ENCODE measurements around the gene CNTN5. TPM values are rescaled to one million over a fixed set of nuclear protein-coding genes. Genes with fewer than 3 reads are reported as not detected.

CNTN5 gene
- total and polyA plus RNA-seq, 7 donors = under 0.01 to 0.46 TPM; not detected in 5

DNA sequence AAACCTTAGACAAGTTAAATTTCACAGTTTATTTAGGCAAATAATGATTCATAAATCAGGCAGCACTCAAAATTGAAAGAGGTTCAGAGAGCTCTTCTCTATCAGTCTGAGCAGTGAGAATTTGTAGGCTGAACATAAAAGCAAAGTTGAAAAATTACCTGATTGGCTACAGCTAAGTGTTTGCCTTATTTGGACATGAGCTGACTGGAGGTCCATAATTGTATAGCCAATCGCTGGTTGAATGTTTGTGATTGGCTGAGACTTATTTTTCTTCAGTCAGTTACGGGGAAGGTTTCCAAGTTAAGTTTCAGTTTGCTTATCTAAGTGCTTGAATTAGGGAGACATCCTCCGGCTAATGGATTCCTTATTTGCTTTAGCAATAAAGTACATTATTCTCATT is 527.5 kb downstream of the CNTN5 start:
- no peak overlapping the region for H3K27ac ChIP-seq
- H3K4me3 ChIP-seq = no peak overlapping the region
- 84 to 85% (median 84%) methylated on average over 3 of the region's 3 CpGs for WGBS, 3 donors
- H3K4me1 ChIP-seq = no peaks in the 10 kb centered on the region
- intact Hi-C loops (cut with DNase I) = no loop called here
- no peaks in the 10 kb centered on the region for H3K36me3 ChIP-seq (ENCODE audit: insufficient read depth in 1 of 2, low read depth in 1 of 2)
- DNase-seq (no peak), ATAC-seq (no peak)
- no peaks in the 10 kb centered on the region for H3K9me3 ChIP-seq
- no peaks in the 10 kb centered on the region for H3K27me3 ChIP-seq (ENCODE audit: insufficient read depth in 3 of 3, low read length in 2 of 3)
- no peak for TF ChIP-seq CTCF (IDR thresholded peaks at IDR 0.05)

DNA sequence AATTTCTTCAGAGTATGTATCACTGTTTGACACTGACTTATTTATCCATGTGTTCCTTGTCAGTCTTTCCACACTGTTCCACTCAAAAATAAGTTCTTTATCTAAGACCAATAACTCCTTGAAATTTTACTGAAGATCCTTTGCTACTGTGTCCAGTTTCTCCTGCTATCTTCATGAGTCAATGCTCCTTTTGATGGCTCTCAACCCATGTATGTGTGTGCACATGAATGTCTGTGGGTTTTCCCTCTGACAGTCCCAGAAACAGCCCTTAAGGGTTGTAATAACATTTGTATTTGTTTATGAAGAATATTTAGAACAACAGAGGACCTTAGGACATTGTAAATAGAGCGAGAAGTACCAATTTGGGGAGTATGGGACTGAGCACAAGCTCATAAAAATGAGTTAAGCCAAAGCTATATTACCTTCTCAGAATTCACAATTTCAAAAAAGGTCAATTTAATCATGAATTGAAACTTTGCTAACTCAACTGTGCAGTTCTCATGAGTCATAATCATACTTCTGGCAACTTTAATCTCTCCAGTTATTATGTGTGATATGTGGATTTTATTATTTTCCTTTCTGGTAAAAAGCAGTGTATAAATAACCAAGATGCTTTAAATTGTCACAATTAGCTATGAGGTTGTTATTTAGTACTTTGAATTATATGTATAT is 533.6 kb downstream of the CNTN5 start:
- H3K4me3 ChIP-seq = no peak overlapping the region
- WGBS, 3 donors = 78 to 92% (median 91%) methylated on average over 1 of the region's 1 CpG
- no peaks in the 10 kb centered on the region for H3K36me3 ChIP-seq (ENCODE audit: insufficient read depth in 1 of 2, low read depth in 1 of 2)
- H3K9me3 ChIP-seq = no peaks in the 10 kb centered on the region
- ATAC-seq (no peak), DNase-seq (no peak)
- no peak for TF ChIP-seq CTCF (IDR thresholded peaks at IDR 0.05)
- no peaks in the 10 kb centered on the region for H3K27me3 ChIP-seq (ENCODE audit: insufficient read depth in 3 of 3, low read length in 2 of 3)
- H3K4me1 ChIP-seq = no peaks in the 10 kb centered on the region
- H3K27ac ChIP-seq = no peak overlapping the region
- intact Hi-C loops (cut with DNase I) = no loop called here

GRCh38 chr11:99555486-99555885 is 534.7 kb downstream of the CNTN5 start:
- H3K9me3 ChIP-seq = no peaks in the 10 kb centered on the region
- no peak for DNase-seq
- intact Hi-C loops (cut with DNase I) = no loop called here
- H3K27me3 ChIP-seq (ENCODE audit: insufficient read depth in 3 of 3, low read length in 2 of 3) = no peaks in the 10 kb centered on the region
- H3K36me3 ChIP-seq (ENCODE audit: insufficient read depth in 1 of 2, low read depth in 1 of 2) = no peaks in the 10 kb centered on the region
- ATAC-seq = no peak
- H3K4me1 ChIP-seq = no peaks in the 10 kb centered on the region
- TF ChIP-seq CTCF (IDR thresholded peaks at IDR 0.05) = no peak
- 71 to 77% (median 75%) methylated on average over 2 of the region's 2 CpGs for WGBS, 3 donors
- H3K27ac ChIP-seq = no peak overlapping the region
- H3K4me3 ChIP-seq = no peak overlapping the region

DNA sequence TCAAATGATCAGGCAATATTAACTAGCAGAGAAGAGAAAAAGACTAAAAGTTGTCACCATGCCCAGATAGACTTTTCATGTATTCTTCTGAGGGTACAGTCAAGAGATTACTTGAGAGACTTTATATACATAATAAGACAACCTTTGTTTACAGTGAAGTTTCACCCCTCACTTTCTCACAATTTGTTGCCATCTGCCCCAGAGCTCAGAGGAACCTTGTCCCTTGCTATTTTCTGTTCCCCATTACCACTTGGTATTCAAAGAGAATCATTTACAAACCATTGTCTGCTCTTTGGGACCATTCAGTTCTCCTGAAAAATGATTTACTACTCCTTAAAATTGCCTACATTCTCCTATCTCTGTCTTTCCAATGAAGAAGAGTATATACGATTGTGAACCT is 544.6 kb downstream of the CNTN5 start:
- no peaks in the 10 kb centered on the region for H3K27me3 ChIP-seq (ENCODE audit: insufficient read depth in 3 of 3, low read length in 2 of 3)
- ATAC-seq = no peak
- no peak for TF ChIP-seq CTCF (IDR thresholded peaks at IDR 0.05)
- H3K9me3 ChIP-seq = no peaks in the 10 kb centered on the region
- no peak overlapping the region for H3K27ac ChIP-seq
- DNase-seq = no peak
- no peak overlapping the region for H3K4me3 ChIP-seq
- H3K36me3 ChIP-seq (ENCODE audit: insufficient read depth in 1 of 2, low read depth in 1 of 2) = no peaks in the 10 kb centered on the region
- no peaks in the 10 kb centered on the region for H3K4me1 ChIP-seq
- intact Hi-C loops (cut with DNase I) = no loop called here
- 88 to 94% (median 91%) methylated on average over 1 of the region's 1 CpG for WGBS, 3 donors

Data from psoas muscle (tissue), 8 donors.